ENCODE data around the gene KCNK6.
"Not testable (repeated sequence)": the region's sequence is repeated elsewhere in the genome, so short reads cannot be mapped to it uniquely, and the experiment has no call there.

KCNK6 gene

GRCh38 chr19:38360351-38360750, 40.7 kb downstream of the KCNK6 start:
- no peak overlapping the region for H3K4me3 ChIP-seq (ENCODE audit: low read depth, low read length)
- in situ Hi-C loops (cut with HindIII; ENCODE audit: low sequenced_read_pairs): no loop called here
- DNase-seq (ENCODE audit: low read depth): no peak
- no peak for TF ChIP-seq CTCF (IDR thresholded peaks at IDR 0.05; ENCODE audit: low read depth, low read length, missing control alignments)

GRCh38 chr19:38360839-38361631, 41.4 kb downstream of the KCNK6 start:
- TF ChIP-seq CTCF (IDR thresholded peaks at IDR 0.05; ENCODE audit: low read depth, low read length, missing control alignments): no peak
- in situ Hi-C loops (cut with HindIII; ENCODE audit: low sequenced_read_pairs): no loop called here
- no peak for DNase-seq (ENCODE audit: low read depth)
- H3K4me3 ChIP-seq (ENCODE audit: low read depth, low read length): peak overlapping the region; percentile 55

GRCh38 chr19:38361633-38362075, 42.0 kb downstream of the KCNK6 start:
- DNase-seq (ENCODE audit: low read depth): no peak
- peak overlapping the region; percentile 55 for H3K4me3 ChIP-seq (ENCODE audit: low read depth, low read length)
- no peak for TF ChIP-seq CTCF (IDR thresholded peaks at IDR 0.05; ENCODE audit: low read depth, low read length, missing control alignments)
- in situ Hi-C loops (cut with HindIII; ENCODE audit: low sequenced_read_pairs): no loop called here

GRCh38 chr19:38362076-38362945, 42.7 kb downstream of the KCNK6 start:
- no peak for DNase-seq (ENCODE audit: low read depth)
- in situ Hi-C loops (cut with HindIII; ENCODE audit: low sequenced_read_pairs): no loop called here
- TF ChIP-seq CTCF (IDR thresholded peaks at IDR 0.05; ENCODE audit: low read depth, low read length, missing control alignments): no peak
- H3K4me3 ChIP-seq (ENCODE audit: low read depth, low read length): peak overlapping the region; percentile 55

GRCh38 chr19:38362946-38363688, 43.5 kb downstream of the KCNK6 start:
- DNase-seq (ENCODE audit: low read depth); in situ Hi-C loops (cut with HindIII; ENCODE audit: low sequenced_read_pairs): not testable (repeated sequence)
- H3K4me3 ChIP-seq (ENCODE audit: low read depth, low read length): peak overlapping the region; percentile 55

- in situ Hi-C loops (cut with HindIII; ENCODE audit: low sequenced_read_pairs): no loop called here
- no peak for TF ChIP-seq CTCF (IDR thresholded peaks at IDR 0.05; ENCODE audit: low read depth, low read length, missing control alignments)
- H3K4me3 ChIP-seq (ENCODE audit: low read depth, low read length): no peak overlapping the region
- DNase-seq (ENCODE audit: low read depth): no peak
Measured at GRCh38 chr19:38367041-38367440, 47.4 kb downstream of the KCNK6 start.
